Measurements from ENCODE around the gene ITFG2. TPM values are rescaled to one million over a fixed set of nuclear protein-coding genes. Genes with fewer than 3 reads are reported as not detected.

Gene ITFG2
- total and polyA plus RNA-seq, 2 experiments from 2014 or later = 30.4 to 45.5 TPM

DNA sequence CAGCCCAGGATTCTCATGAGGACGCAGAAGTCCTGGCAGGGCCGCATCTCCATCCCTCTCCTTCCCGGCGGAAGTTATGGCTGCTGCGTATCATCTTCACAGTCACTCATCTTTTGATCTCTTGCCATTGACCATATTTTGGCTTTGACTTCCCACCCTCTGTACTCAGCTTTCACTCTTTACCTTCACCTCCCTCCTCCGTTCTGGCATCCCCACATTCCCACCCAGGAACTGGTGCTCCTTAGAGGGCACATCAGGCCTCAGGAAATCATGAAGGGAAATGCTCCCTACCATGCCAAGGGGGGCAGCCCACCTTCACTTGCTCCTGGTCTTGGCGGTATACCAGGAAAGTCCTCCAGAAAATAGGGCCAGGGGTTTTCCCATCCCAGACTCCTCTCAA is 43.1 kb downstream of the ITFG2 start:
- no peak overlapping the region for H3K27ac ChIP-seq
- H3K9me3 ChIP-seq (ENCODE audit: low read depth) = no peaks in the 10 kb centered on the region
- TF ChIP-seq, protein P1, sequence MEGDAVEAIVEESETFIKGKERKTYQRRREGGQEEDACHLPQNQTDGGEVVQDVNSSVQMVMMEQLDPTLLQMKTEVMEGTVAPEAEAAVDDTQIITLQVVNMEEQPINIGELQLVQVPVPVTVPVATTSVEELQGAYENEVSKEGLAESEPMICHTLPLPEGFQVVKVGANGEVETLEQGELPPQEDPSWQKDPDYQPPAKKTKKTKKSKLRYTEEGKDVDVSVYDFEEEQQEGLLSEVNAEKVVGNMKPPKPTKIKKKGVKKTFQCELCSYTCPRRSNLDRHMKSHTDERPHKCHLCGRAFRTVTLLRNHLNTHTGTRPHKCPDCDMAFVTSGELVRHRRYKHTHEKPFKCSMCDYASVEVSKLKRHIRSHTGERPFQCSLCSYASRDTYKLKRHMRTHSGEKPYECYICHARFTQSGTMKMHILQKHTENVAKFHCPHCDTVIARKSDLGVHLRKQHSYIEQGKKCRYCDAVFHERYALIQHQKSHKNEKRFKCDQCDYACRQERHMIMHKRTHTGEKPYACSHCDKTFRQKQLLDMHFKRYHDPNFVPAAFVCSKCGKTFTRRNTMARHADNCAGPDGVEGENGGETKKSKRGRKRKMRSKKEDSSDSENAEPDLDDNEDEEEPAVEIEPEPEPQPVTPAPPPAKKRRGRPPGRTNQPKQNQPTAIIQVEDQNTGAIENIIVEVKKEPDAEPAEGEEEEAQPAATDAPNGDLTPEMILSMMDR (IDR thresholded peaks at IDR 0.05; ENCODE audit: low read depth, low read length) = no peak
- no peak overlapping the region for H3K4me3 ChIP-seq
- H3K36me3 ChIP-seq = no peaks in the 10 kb centered on the region
- no peaks in the 10 kb centered on the region for H3K4me1 ChIP-seq (ENCODE audit: low read depth)
- no peak for DNase-seq (ENCODE audit: low read depth in 1 of 2, low spot score in 1 of 2)
- no peaks in the 10 kb centered on the region for H3K27me3 ChIP-seq

DNA sequence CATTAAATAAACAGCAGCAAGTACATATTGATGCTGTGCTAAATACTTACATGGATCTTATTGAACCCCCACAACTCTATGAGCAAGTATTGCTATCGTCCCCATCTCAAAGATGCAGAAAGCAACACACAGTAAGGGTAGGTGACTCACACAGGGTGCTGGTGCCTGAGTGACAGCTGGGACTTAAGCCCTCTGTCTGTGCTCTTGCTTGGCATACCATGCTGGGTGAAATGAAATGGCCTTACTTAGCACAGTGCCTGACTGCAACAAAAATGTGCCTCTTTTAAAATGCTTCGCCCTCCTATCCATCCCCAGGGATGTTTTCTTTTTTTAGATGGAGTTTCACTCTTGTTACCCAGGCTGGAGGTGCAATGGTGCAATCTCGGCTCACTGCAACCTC is 43.6 kb downstream of the ITFG2 start:
- Histone ChIP-seq H3K27ac (no peak overlapping the region), H3K9me3 (ENCODE audit: low read depth) (no peaks in the 10 kb centered on the region), H3K4me3 (no peak overlapping the region), H3K27me3 (no peaks in the 10 kb centered on the region), H3K4me1 (ENCODE audit: low read depth) (no peaks in the 10 kb centered on the region), H3K36me3 (no peaks in the 10 kb centered on the region)
- TF ChIP-seq, protein P1 (IDR thresholded peaks at IDR 0.05; ENCODE audit: low read depth, low read length) = no peak
- no peak for DNase-seq (ENCODE audit: low read depth in 1 of 2, low spot score in 1 of 2)

DNA sequence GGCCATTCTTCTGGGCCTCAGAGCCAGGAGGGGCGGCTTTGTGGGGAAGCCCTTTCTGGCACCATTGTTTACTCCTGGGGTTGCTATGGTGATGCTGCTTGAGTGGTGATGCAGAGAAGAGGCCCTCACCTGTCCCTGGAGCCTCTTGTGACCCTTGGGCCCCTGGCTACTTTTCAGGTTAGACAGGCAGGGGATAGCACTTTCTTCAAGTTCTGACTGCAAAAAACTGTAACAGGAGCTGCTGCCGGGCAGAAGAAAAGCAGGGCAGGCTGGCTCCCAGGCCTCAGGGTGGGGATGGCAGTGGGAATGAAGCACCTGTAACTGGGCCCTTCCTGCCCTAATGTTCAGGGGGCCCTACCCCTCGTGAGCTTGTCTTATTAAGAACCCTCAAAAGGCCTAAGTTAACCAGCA is 44.6 kb downstream of the ITFG2 start, which contains the start of gene TEX52:
TSS of gene TEX52 (minus strand) at position 19 of the 411 bp plus-strand sequence. CDS start at position 6, 13 bp downstream.
- no peak within 1 kb of the TSS for H3K4me3 ChIP-seq
- no peaks in the 10 kb centered on the region for H3K4me1 ChIP-seq (ENCODE audit: low read depth)
- TF ChIP-seq, protein P1 (IDR thresholded peaks at IDR 0.05; ENCODE audit: low read depth, low read length) = no peak
- no peak for DNase-seq (ENCODE audit: low read depth in 1 of 2, low spot score in 1 of 2)
- H3K27me3 ChIP-seq = no peaks in the 10 kb centered on the region
- no peaks in the 10 kb centered on the region for H3K9me3 ChIP-seq (ENCODE audit: low read depth)
- H3K27ac ChIP-seq = no peak within 1 kb of the TSS
- H3K36me3 ChIP-seq = no peaks in the 10 kb centered on the region

DNA sequence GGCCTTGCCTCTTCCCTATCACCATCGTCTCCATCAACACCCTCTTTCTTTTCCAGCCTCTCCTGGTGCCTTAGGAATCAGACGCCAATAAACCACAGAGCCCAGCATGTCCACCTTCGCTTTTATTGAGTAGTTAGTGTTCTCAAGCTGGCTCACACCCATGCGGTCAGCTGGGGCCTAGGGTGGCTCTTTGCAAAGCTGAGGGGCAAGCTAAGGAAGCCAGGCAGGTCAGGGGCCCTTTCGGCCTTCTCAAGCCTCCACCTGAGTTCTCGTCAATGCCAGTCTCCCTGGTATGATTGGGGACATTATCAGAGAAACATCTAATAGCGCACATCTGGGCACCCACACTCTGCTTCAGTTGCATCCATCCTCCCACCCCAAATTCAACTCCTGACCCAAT is 45.1 kb downstream of the ITFG2 start:
- H3K27ac ChIP-seq = no peak overlapping the region
- no peaks in the 10 kb centered on the region for H3K27me3 ChIP-seq
- no peaks in the 10 kb centered on the region for H3K4me1 ChIP-seq (ENCODE audit: low read depth)
- H3K4me3 ChIP-seq = no peak overlapping the region
- no peaks in the 10 kb centered on the region for H3K9me3 ChIP-seq (ENCODE audit: low read depth)
- DNase-seq (ENCODE audit: low read depth in 1 of 2, low spot score in 1 of 2) = no peak
- TF ChIP-seq, protein P1 (IDR thresholded peaks at IDR 0.05; ENCODE audit: low read depth, low read length) = no peak
- H3K36me3 ChIP-seq = no peaks in the 10 kb centered on the region

DNA sequence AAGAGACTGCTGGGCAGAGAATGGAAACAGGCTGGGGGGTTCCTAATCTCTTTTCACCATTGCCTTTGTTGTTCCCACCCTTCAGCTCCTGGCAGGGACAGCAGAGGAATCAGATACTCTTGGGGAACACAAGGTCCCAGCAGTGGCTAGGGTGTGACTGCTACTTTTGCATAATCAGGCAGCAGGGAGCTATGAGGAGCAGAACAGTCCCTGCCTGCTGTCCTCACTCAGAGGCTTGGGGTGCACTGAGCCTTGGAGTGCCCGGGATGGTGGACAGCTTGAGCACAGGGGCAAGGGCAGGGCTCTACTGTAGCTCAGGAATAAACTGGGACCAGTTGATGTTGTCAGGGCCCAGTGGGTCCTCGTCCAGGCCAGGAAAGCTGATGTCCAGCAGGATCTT is 45.9 kb downstream of the ITFG2 start:
- Histone ChIP-seq H3K4me1 (ENCODE audit: low read depth) (no peaks in the 10 kb centered on the region), H3K4me3 (no peak overlapping the region), H3K36me3 (no peaks in the 10 kb centered on the region), H3K27me3 (no peaks in the 10 kb centered on the region), H3K9me3 (ENCODE audit: low read depth) (no peaks in the 10 kb centered on the region), H3K27ac (no peak overlapping the region)
- TF ChIP-seq, protein P1 (IDR thresholded peaks at IDR 0.05; ENCODE audit: low read depth, low read length) = no peak
- no peak for DNase-seq (ENCODE audit: low read depth in 1 of 2, low spot score in 1 of 2)
